HepG2 (cell line): ENCODE results near the gene WDR41. TPM values are rescaled to one million over a fixed set of nuclear protein-coding genes. Genes with fewer than 3 reads are reported as not detected.

Source experiments
- ATAC-seq: fragments of 200-7000 bp; cut with Tn5 transposase; 3 replicates; pipeline ENCODE4 v1.9.1; 2020; ENCODE audit warnings: mild to moderate bottlenecking, moderate library complexity
- BruUV-seq: library from RNA; stranded (reverse); fragments of 400-500 nt; replicated peaks from 2 replicates; lab custom pipeline; 2021; lab: Mats Ljungman, UMichigan
- CTCF ChIA-PET: fragments of 300-600 bp; formaldehyde crosslinking; extraction: SDS; loops from one replicate; lab custom pipeline; 2021; ENCODE audit warnings: low total read pairs, inconsistent platforms, low intra/inter-chr PET ratio; lab: Yijun Ruan, JAX
- POLR2A ChIA-PET: fragments of 350-600 bp; sonication (Branson Sonifier 250); formaldehyde crosslinking; loops from one replicate; lab custom pipeline; 2020; ENCODE audit warnings: antibody characterized with exemption, inconsistent platforms; lab: Yijun Ruan, JAX
- DNase-seq: peaks from one replicate; pipeline ENCODE4 v3.0.0-alpha.2; 2015; ENCODE audit warnings: low spot score
- FAIRE-seq: peaks from 3 replicates; lab custom pipeline; 2011; peaks lifted over from hg19 to GRCh38; lab: Jason Lieb, UNC
- H2AFZ ChIP-seq: one replicate; pipeline ENCODE4 v1.6.1; 2011; ENCODE audit warnings: low read length, inconsistent platforms
- H3K27ac ChIP-seq: fragments of 300-600 bp; 3 replicates; pipeline ENCODE4 v1.8.0; 2011; ENCODE audit warnings: mixed run types, mild to moderate bottlenecking, mixed read lengths, low read length, inconsistent platforms; ENCODE audit not compliant: insufficient read depth; ENCODE audit errors: extremely low read length
- H3K27me3 ChIP-seq, 2 experiments: fragments of 200-600 bp in 1 of 2; 2 replicates in 1 of 2; 3 replicates in 1 of 2; pipeline versions ENCODE4 v1.6.0 to v1.8.0; 2011; ENCODE audit warnings: low read length in 2 of 2, mild to moderate bottlenecking in 2 of 2, moderate library complexity in 2 of 2, inconsistent platforms in 1 of 2; ENCODE audit not compliant: insufficient read depth in 2 of 2, control insufficient read depth in 1 of 2
- H3K36me3 ChIP-seq, 2 experiments: fragments of 200-600 bp in 1 of 2; replicated peaks in 1 of 2; 2 replicates in 1 of 2; 3 replicates in 1 of 2; pipeline versions ENCODE4 v1.5.1 to v1.8.0; 2011; ENCODE audit warnings: low read length in 2 of 2, inconsistent platforms in 1 of 2; ENCODE audit not compliant: insufficient read depth in 2 of 2, control insufficient read depth in 1 of 2
- H3K4me1 ChIP-seq: 2 replicates; pipeline ENCODE4 v1.5.1; 2012; ENCODE audit warnings: low read length, inconsistent platforms; ENCODE audit not compliant: insufficient read depth
- H3K4me2 ChIP-seq: 2 replicates; pipeline ENCODE4 v1.6.0; 2011; ENCODE audit warnings: low read depth, low read length, inconsistent platforms
- H3K4me3 ChIP-seq, 3 experiments: fragments of 200-600 bp in 1 of 3; sonication (generic), shearing (Covaris generic) in 1 of 3; replicated peaks in 1 of 3; 2 replicates each; pipeline ENCODE4 v1.5.1; 2011 to 2016; ENCODE audit warnings: low read length in 3 of 3, inconsistent platforms in 2 of 3, low read depth in 2 of 3, mild to moderate bottlenecking in 2 of 3, control low read depth in 1 of 3, mixed read lengths in 1 of 3; ENCODE audit not compliant: insufficient read depth in 1 of 3
- H3K79me2 ChIP-seq: one replicate; pipeline ENCODE4 v1.6.1; 2011; ENCODE audit warnings: low read length, inconsistent platforms; ENCODE audit not compliant: insufficient read depth
- H3K9ac ChIP-seq: 2 replicates; pipeline ENCODE4 v1.6.0; 2011; ENCODE audit warnings: mild to moderate bottlenecking, low read depth, low read length, inconsistent platforms; ENCODE audit not compliant: insufficient read depth
- H3K9me3 ChIP-seq: 2 replicates; pipeline ENCODE4 v1.5.1; 2012; ENCODE audit warnings: mild to moderate bottlenecking, low read length
- H4K20me1 ChIP-seq: 2 replicates; pipeline ENCODE4 v1.6.0; 2011; ENCODE audit warnings: inconsistent platforms, mild to moderate bottlenecking, low read length, moderate library complexity; ENCODE audit not compliant: insufficient read depth
- CEBPB ChIP-seq: IDR thresholded peaks from 2 replicates; pipeline ENCODE4 v1.6.1; 2011; ENCODE audit warnings: low read depth, low read length, improper control_type of control experiment, borderline replicate concordance
- CEBPG ChIP-seq: IDR thresholded peaks from 2 replicates; pipeline ENCODE4 v1.6.1; 2016
- DNMT1 ChIP-seq: sonication (generic); formaldehyde crosslinking; IDR thresholded peaks from 2 replicates; pipeline ENCODE4 v1.5.1; 2020; ENCODE audit warnings: mild to moderate bottlenecking, missing genetic modification reagents
- FOSL2 ChIP-seq: sonication (generic); formaldehyde crosslinking; IDR thresholded peaks from 2 replicates; pipeline ENCODE4 v1.4.0; 2020; ENCODE audit warnings: missing genetic modification reagents
- GATAD2A ChIP-seq: IDR thresholded peaks from 2 replicates; pipeline ENCODE4 v1.6.1; 2016
- GFI1 ChIP-seq: sonication (generic); formaldehyde crosslinking; IDR thresholded peaks from 2 replicates; pipeline ENCODE4 v1.5.0; 2020; ENCODE audit warnings: missing genetic modification reagents, mild to moderate bottlenecking, borderline replicate concordance
- HDAC2 ChIP-seq: sonication (generic); formaldehyde crosslinking; IDR thresholded peaks from 2 replicates; pipeline ENCODE4 v1.4.0; 2020; ENCODE audit warnings: missing genetic modification reagents
- NR2C2 ChIP-seq: sonication (generic); formaldehyde crosslinking; IDR thresholded peaks from 2 replicates; pipeline ENCODE4 v1.4.0; 2020; ENCODE audit warnings: missing genetic modification reagents, mild to moderate bottlenecking, moderate library complexity, borderline replicate concordance
- NR2F2 ChIP-seq: IDR thresholded peaks from 2 replicates; pipeline ENCODE4 v1.6.1; 2012; ENCODE audit warnings: low read depth, inconsistent platforms, borderline replicate concordance
- NR2F6 ChIP-seq, 2 experiments: IDR thresholded peaks; 2 replicates each; pipeline ENCODE4 v1.6.1; 2016; ENCODE audit warnings: antibody characterized with exemption in 1 of 2, mild to moderate bottlenecking in 1 of 2
- PAX8 ChIP-seq: sonication (generic); formaldehyde crosslinking; IDR thresholded peaks from 2 replicates; pipeline ENCODE4 v1.8.0; 2022; ENCODE audit warnings: mild to moderate bottlenecking, missing genetic modification reagents, borderline replicate concordance
- PHF21A ChIP-seq: sonication (generic); formaldehyde crosslinking; IDR thresholded peaks from 2 replicates; pipeline ENCODE4 v1.5.0; 2020; ENCODE audit warnings: mild to moderate bottlenecking, missing genetic modification reagents
- SALL1 ChIP-seq: sonication (generic); formaldehyde crosslinking; IDR thresholded peaks from 2 replicates; pipeline ENCODE4 v1.8.0; 2022; ENCODE audit warnings: mild to moderate bottlenecking, missing genetic modification reagents
- SOX5 ChIP-seq: IDR thresholded peaks from 2 replicates; pipeline ENCODE4 v1.6.1; 2016; ENCODE audit warnings: borderline replicate concordance
- WGBS: methylation state at CpG from one replicate; pipeline ENCODE4 v1.1.6; 2017; ENCODE audit warnings: low lambda C conversion rate; 5-methylcytosine and 5-hydroxymethylcytosine counted together
- in situ Hi-C: cut with HindIII; loops from 2 replicates; pipeline ENCODE4 v1.10.0; 2017; ENCODE audit warnings: low pct_unique_long_range_greater_than_20kb; ENCODE audit not compliant: extremely low pct_ligation_motif_present
- intact Hi-C: fragments of 100-400 bp; cut with micrococcal nuclease; formaldehyde crosslinking; loops from one replicate; pipeline ENCODE4 v1.10.0; 2022; ENCODE audit not compliant: unreplicated experiment
- polyA plus RNA-seq, 8 experiments: library from polyadenylated mRNA; depleted of rRNA in 3 of 8; stranded (reverse) in 7 of 8; unstranded in 1 of 8; fragments of >200 nt; fragmentation: Illumina TruSeq in 4 of 8; extraction: Trizol in 4 of 8; gene quantifications; 2 replicates each; pipeline versions ENCODE4 v1.2.1 to v1.2.3, GENCODE V29; 2011 to 2016; ENCODE audit warnings: low read depth in 4 of 8, missing spikeins in 1 of 8, mixed read lengths in 1 of 8; ENCODE audit not compliant: insufficient read depth in 1 of 8
- total RNA-seq, 5 experiments: library from RNA; depleted of rRNA; stranded (reverse); fragments of >200 nt; fragmentation: Illumina TruSeq; extraction: Trizol; gene quantifications; 2 replicates each; pipeline ENCODE4 v1.2.3, GENCODE V29; 2016; ENCODE audit warnings: low read depth in 1 of 5
- TF ChIP-seq, protein P1 (sequence below): sonication (generic); formaldehyde crosslinking; IDR thresholded peaks from 2 replicates; pipeline ENCODE4 v1.8.1; 2023; ENCODE audit warnings: missing genetic modification reagents, inconsistent platforms, borderline replicate concordance
- TF ChIP-seq, protein P2 (sequence below): sonication (generic); formaldehyde crosslinking; IDR thresholded peaks from 2 replicates; pipeline ENCODE4 v1.5.1; 2020; ENCODE audit warnings: mild to moderate bottlenecking, moderate library complexity, missing genetic modification reagents
- TF ChIP-seq, protein P3 (sequence below), 2 experiments: fragments of 450-650 bp in 1 of 2; sonication (generic) in 1 of 2; formaldehyde crosslinking; IDR thresholded peaks; 2 replicates each; pipeline versions ENCODE4 v1.5.0 to v1.8.0; 2020 to 2022; ENCODE audit warnings: mild to moderate bottlenecking in 1 of 2, missing genetic modification reagents in 1 of 2

The WDR41 gene
- total and polyA plus RNA-seq, 2 of the 13 experiments (the other 11 are each of a cell fraction or from before 2014, with no cell fraction given) = 18.9 to 39.3 TPM

DNA sequence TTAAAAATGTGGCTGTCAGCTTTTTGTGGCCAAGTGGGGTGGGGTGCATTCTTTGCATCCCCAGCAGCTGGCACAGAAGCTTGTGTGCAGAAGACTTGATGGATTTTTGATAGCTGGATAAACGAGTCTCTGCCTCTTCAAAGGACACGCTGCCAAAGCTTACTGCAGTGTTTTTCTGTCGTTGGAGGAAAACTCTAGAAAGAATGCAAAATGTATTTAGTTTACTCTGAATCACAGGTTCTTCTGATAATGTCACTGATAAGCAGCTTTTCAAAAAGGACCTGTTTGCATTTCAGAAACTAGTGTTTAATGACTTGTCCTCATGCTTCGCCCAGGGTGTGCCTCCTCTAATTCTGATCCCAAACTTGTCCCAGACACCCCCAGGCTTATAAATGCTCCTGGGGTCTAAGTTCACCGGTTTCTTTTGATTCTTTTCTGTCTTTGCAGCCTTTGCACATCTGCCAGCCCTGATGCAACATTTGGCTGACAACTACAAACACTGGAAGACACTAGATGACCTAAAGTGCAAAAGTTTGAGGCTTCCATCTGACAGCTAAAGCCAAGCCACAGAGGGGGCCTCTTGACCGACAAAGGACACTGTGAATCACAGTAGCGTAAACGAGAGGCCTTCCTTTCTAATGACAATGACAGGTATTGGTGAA, 66.0 kb downstream of the WDR41 start:
- H3K9me3 ChIP-seq = no peaks in the 10 kb centered on the region
- H2AFZ ChIP-seq = no peak overlapping the region
- peak overlapping the region; percentile 35 for H3K27ac ChIP-seq
- H3K4me3 ChIP-seq = no peak overlapping the region
- in situ Hi-C loops (no loop called here), intact Hi-C loops (no loop called here)
- 8% methylated on average over 8 of the region's 8 CpGs for WGBS
- peak overlapping the region; percentile 33; the same call in 1 of the 2 replicates for H3K4me2 ChIP-seq
- no peak overlapping the region for H3K9ac ChIP-seq
- H3K27me3 ChIP-seq = no peaks in the 10 kb centered on the region
- no peaks in the 10 kb centered on the region for H4K20me1 ChIP-seq
- ChIA-PET CTCF (no interaction called here), POLR2A (no interaction called here)
- peak; percentile 81 for FAIRE-seq
- BruUV-seq = no TSS peak
- peak; percentile 51 for DNase-seq
- H3K4me1 ChIP-seq = peaks cover 18% of the 10 kb centered on the region
- no peaks in the 10 kb centered on the region for H3K79me2 ChIP-seq
- H3K36me3 ChIP-seq = no peaks in the 10 kb centered on the region
- ATAC-seq = peak; percentile 91
- TF ChIP-seq, protein P1, sequence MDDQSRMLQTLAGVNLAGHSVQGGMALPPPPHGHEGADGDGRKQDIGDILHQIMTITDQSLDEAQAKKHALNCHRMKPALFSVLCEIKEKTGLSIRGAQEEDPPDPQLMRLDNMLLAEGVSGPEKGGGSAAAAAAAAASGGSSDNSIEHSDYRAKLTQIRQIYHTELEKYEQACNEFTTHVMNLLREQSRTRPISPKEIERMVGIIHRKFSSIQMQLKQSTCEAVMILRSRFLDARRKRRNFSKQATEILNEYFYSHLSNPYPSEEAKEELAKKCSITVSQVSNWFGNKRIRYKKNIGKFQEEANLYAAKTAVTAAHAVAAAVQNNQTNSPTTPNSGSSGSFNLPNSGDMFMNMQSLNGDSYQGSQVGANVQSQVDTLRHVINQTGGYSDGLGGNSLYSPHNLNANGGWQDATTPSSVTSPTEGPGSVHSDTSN = no peak
- TF ChIP-seq CEBPG (CRISPR knock-in tag) (peak; percentile 73), NR2F2 (0 out of 2 replicates have a peak, but pooled peaks have one; percentile 56), NR2F6 (IDR thresholded peaks at IDR 0.05) (peak; percentile 55; the same call in 1 of the 2 replicates), NR2F6 (CRISPR knock-in tag; IDR thresholded peaks at IDR 0.05) (no peak), SOX5 (CRISPR knock-in tag) (peak; percentile 16; the same call in 1 of the 2 replicates), NR2C2 (peak; percentile 20; the same call in 1 of the 2 replicates), SALL1 (CRISPR knock-in tag) (peak; percentile 40; the same call in 1 of the 2 replicates), PHF21A (CRISPR knock-in tag) (0 out of 2 replicates have a peak, but pooled peaks have one; percentile 37), HDAC2 (CRISPR knock-in tag) (0 out of 2 replicates have a peak, but pooled peaks have one; percentile 13), FOSL2 (CRISPR knock-in tag) (peak; percentile 26; the same call in 1 of the 2 replicates), DNMT1 (CRISPR knock-in tag) (no peak), CEBPB (peak; percentile 51; the same call in 1 of the 2 replicates), PAX8 (CRISPR knock-in tag) (no peak), GATAD2A (CRISPR knock-in tag) (peak; percentile 26; the same call in 1 of the 2 replicates), GFI1 (CRISPR knock-in tag) (peak; percentile 82)
- TF ChIP-seq, protein P2, sequence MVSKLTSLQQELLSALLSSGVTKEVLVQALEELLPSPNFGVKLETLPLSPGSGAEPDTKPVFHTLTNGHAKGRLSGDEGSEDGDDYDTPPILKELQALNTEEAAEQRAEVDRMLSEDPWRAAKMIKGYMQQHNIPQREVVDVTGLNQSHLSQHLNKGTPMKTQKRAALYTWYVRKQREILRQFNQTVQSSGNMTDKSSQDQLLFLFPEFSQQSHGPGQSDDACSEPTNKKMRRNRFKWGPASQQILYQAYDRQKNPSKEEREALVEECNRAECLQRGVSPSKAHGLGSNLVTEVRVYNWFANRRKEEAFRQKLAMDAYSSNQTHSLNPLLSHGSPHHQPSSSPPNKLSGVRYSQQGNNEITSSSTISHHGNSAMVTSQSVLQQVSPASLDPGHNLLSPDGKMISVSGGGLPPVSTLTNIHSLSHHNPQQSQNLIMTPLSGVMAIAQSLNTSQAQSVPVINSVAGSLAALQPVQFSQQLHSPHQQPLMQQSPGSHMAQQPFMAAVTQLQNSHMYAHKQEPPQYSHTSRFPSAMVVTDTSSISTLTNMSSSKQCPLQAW (CRISPR knock-in tag) = no peak
- TF ChIP-seq, protein P3, sequence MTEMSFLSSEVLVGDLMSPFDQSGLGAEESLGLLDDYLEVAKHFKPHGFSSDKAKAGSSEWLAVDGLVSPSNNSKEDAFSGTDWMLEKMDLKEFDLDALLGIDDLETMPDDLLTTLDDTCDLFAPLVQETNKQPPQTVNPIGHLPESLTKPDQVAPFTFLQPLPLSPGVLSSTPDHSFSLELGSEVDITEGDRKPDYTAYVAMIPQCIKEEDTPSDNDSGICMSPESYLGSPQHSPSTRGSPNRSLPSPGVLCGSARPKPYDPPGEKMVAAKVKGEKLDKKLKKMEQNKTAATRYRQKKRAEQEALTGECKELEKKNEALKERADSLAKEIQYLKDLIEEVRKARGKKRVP (CRISPR knock-in tag; IDR thresholded peaks at IDR 0.05) = peak in 1 of 2 experiments; percentile 75; a peak in 1 of 4 replicates
